Measurements from ENCODE around the gene STARD4.

STARD4 gene

DNA sequence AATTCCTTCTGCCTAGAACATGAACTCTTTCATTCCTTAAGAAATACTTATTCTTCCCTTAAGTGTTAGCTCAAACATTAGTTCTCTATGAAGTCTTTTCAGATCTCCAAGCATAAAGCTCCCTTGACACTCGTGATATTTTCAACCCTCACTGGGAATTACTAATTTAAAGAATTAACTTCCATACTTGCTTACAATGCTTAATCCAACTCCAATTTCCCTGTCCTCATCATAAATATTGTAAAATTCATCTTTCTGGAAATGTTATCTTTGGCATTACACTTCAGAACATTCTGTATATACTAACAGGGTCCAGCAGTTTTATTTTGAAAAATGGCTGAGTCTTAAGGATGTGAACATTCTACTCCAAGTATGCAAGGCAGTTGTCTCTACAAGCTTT lies 7.2 kb downstream of the STARD4 start:
- no peak overlapping the region for H3K27ac ChIP-seq
- DNase-seq (ENCODE audit: low spot score): no peak
- ChIA-PET CTCF (no interaction called here), POLR2A (ENCODE audit: low non-redundant PET) (interaction anchor here (0.6 kb wide), 1 partner anchor 66 kb away, joined by 5 read pairs; no protein-coding TSS in a partner anchor)
- TF ChIP-seq, protein P1, sequence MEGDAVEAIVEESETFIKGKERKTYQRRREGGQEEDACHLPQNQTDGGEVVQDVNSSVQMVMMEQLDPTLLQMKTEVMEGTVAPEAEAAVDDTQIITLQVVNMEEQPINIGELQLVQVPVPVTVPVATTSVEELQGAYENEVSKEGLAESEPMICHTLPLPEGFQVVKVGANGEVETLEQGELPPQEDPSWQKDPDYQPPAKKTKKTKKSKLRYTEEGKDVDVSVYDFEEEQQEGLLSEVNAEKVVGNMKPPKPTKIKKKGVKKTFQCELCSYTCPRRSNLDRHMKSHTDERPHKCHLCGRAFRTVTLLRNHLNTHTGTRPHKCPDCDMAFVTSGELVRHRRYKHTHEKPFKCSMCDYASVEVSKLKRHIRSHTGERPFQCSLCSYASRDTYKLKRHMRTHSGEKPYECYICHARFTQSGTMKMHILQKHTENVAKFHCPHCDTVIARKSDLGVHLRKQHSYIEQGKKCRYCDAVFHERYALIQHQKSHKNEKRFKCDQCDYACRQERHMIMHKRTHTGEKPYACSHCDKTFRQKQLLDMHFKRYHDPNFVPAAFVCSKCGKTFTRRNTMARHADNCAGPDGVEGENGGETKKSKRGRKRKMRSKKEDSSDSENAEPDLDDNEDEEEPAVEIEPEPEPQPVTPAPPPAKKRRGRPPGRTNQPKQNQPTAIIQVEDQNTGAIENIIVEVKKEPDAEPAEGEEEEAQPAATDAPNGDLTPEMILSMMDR (conservative IDR thresholded peaks at IDR 0.05; ENCODE audit: low read depth): no peak

DNA sequence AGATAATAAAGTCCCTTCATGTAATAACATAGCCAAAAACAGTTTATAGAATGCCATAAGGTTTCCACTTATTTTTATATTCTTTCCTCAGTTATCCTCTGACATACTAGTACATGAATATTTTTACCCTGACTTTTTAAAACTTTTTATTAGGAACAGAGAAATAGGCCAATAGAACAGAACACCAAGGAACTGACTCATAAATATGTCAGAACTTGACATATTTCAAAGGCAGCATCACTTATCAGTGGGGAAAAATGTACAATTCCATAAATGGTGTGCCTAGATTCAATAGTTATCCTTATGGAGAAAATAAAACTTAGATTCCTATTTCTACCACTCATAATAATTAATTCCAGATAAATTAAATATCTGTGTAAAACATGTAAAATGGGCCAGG lies 9.4 kb downstream of the STARD4 start:
- POLR2A ChIA-PET (ENCODE audit: low non-redundant PET): no interaction called here
- DNase-seq (ENCODE audit: low spot score): peak; percentile 33
- H3K27ac ChIP-seq: peak overlapping the region; percentile 43
- TF ChIP-seq, protein P1 (conservative IDR thresholded peaks at IDR 0.05; ENCODE audit: low read depth): no peak
- CTCF ChIA-PET: interaction anchor here (0.7 kb wide), 1 partner anchor 675 kb away, joined by 3 read pairs; no protein-coding TSS in a partner anchor

DNA sequence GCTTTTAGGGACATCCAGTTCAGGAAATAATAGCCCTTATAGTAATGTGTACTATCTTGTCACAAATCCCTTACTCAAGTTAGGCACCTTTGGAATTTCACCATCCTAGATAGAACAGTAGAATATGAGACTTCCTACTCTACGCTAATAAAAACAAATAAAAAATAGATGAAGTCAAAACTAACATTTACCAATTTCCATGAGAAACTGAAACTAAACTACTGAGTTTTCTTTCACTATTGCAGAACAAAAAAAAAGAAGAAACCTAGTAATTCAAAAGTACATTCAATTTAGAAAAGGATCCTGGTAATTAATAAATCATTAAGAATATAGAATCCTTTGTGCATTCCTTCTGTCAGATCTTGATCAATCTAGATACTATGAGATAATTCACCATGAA lies 14.0 kb downstream of the STARD4 start:
- DNase-seq (ENCODE audit: low spot score): no peak
- ChIA-PET CTCF (interaction anchor here (0.7 to 0.9 kb wide), 2 partner anchors 9 to 11 kb away, joined by 3 read pairs; no protein-coding TSS in a partner anchor), POLR2A (ENCODE audit: low non-redundant PET) (no interaction called here)
- TF ChIP-seq, protein P1 (conservative IDR thresholded peaks at IDR 0.05; ENCODE audit: low read depth): no peak
- no peak overlapping the region for H3K27ac ChIP-seq

DNA sequence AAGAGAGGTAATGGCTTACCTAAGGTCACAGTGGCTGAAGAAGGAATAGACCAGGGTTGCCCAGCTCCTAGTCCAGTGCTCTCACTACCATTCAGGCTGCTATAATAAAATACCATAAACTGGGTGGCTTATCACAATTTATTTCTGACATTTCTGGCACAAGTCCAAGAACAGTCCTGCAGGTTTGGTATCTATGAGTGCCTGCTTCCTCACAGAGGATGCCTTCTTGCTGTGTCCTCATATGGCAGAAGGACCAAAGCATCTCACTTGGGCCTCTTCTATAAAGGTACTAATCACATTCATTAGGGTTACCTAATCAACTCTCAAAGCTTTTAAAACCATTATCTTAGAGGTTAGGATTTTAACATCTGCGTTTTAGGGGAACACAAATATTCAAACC lies 17.2 kb downstream of the STARD4 start:
- ChIA-PET POLR2A (ENCODE audit: low non-redundant PET) (no interaction called here), CTCF (interaction anchor here (0.6 to 1.2 kb wide), 2 partner anchors 34 to 77 kb away, joined by 3 to 4 read pairs; no protein-coding TSS in a partner anchor)
- DNase-seq (ENCODE audit: low spot score): peak; percentile 8
- H3K27ac ChIP-seq: no peak overlapping the region
- TF ChIP-seq, protein P1 (conservative IDR thresholded peaks at IDR 0.05; ENCODE audit: low read depth): no peak

DNA sequence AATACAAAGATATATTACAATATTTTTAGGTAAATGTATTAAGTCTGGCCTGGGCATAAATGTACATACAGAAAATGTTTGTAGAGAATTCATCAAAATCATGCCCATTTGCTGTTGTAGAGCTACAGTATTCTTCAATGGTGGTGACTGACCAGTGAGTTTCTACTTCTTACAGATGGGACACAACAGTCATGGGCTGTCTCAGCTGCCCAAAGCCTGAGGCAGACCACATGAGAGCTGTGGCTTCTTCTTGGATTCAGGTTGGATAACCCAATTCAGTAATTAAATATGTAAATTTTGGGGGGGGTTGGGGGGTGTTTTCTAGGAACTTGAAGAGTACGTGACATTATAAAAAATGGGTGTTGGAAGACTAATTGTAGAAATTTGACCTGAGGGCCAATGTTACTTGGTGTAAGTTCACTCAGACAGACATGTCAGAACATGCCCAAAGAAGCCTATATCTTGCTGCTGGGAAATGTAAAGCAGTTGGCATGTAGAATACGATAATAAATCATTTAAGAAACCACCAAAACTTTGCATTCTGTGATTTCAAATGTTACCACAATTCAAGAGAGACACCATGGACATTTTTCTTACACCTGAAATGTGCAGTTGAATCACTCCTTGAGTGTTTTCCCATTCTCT lies 17.9 kb downstream of the STARD4 start:
- H3K27ac ChIP-seq: no peak overlapping the region
- TF ChIP-seq, protein P1 (conservative IDR thresholded peaks at IDR 0.05; ENCODE audit: low read depth): no peak
- ChIA-PET POLR2A (ENCODE audit: low non-redundant PET) (no interaction called here), CTCF (interaction anchor here (0.6 to 1.2 kb wide), 5 partner anchors 15 to 606 kb away, joined by 3 to 4 read pairs (median 4); no protein-coding TSS in a partner anchor)
- DNase-seq (ENCODE audit: low spot score): peak; percentile 84

DNA sequence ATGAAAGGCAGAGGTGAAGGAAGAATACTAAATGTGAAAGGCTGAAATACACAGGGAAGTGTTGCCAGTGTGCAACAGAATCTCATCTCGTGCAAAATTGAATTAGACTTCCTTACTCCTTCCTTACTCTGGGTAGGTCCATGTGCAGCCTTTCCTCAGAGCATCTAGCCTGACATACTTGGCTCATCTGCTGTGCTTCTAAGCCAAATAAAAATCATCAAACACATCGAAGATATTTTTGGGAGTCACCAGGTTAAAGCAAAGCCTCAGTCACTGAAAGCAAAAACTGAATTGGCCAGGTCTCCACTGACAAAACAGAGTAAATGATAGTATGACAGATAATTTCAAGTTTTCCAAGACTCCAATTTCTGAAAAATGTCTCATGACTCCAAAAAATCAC lies 19.3 kb downstream of the STARD4 start:
- ChIA-PET POLR2A (ENCODE audit: low non-redundant PET) (no interaction called here), CTCF (no interaction called here)
- H3K27ac ChIP-seq: no peak overlapping the region
- TF ChIP-seq, protein P1 (conservative IDR thresholded peaks at IDR 0.05; ENCODE audit: low read depth): no peak
- no peak for DNase-seq (ENCODE audit: low spot score)
